ENCODE results near the gene IKBKE. TPM values are rescaled to one million over a fixed set of nuclear protein-coding genes. Genes with fewer than 3 reads are reported as not detected.

The IKBKE gene
- total RNA-seq, 1 donor from 2014 or later: 7.5 TPM

- no peak for DNase-seq (ENCODE audit: extremely low spot score, unreplicated experiment)
- peaks cover 9% of the 10 kb centered on the region for H3K4me1 Mint-ChIP-seq (ENCODE audit: unreplicated experiment)
Measured at GRCh38 chr1:206447792-206448191, 22.5 kb upstream of the IKBKE start.

GRCh38 chr1:206448471-206448870 lies 21.8 kb upstream of the IKBKE start:
- no peak for TF ChIP-seq CTCF (IDR thresholded peaks at IDR 0.05)
- no peak overlapping the region for H3K4me3 Mint-ChIP-seq (ENCODE audit: unreplicated experiment)
- H3K4me1 Mint-ChIP-seq (ENCODE audit: unreplicated experiment): peaks cover 9% of the 10 kb centered on the region
- no peak for DNase-seq (ENCODE audit: extremely low spot score, unreplicated experiment)
- no peaks in the 10 kb centered on the region for H3K9me3 Mint-ChIP-seq (ENCODE audit: unreplicated experiment)
- no peak overlapping the region for H3K27ac Mint-ChIP-seq (ENCODE audit: unreplicated experiment)
- H3K27me3 Mint-ChIP-seq (ENCODE audit: unreplicated experiment): no peaks in the 10 kb centered on the region
- H3K36me3 Mint-ChIP-seq (ENCODE audit: unreplicated experiment): peaks cover 60% of the 10 kb centered on the region

More at GRCh38 chr1:206447792-206448191, 22.5 kb upstream of the IKBKE start:
- Mint-ChIP-seq H3K27me3 (ENCODE audit: unreplicated experiment) (no peaks in the 10 kb centered on the region), H3K9me3 (ENCODE audit: unreplicated experiment) (no peaks in the 10 kb centered on the region), H3K36me3 (ENCODE audit: unreplicated experiment) (peaks cover 60% of the 10 kb centered on the region), H3K27ac (ENCODE audit: unreplicated experiment) (no peak overlapping the region), H3K4me3 (ENCODE audit: unreplicated experiment) (no peak overlapping the region)
- no peak for TF ChIP-seq CTCF (IDR thresholded peaks at IDR 0.05)

- no peaks in the 10 kb centered on the region for H3K9me3 Mint-ChIP-seq (ENCODE audit: unreplicated experiment)
- no peak for TF ChIP-seq CTCF (IDR thresholded peaks at IDR 0.05)
- no peaks in the 10 kb centered on the region for H3K27me3 Mint-ChIP-seq (ENCODE audit: unreplicated experiment)
- peaks cover 9% of the 10 kb centered on the region for H3K4me1 Mint-ChIP-seq (ENCODE audit: unreplicated experiment)
- peak overlapping the region; percentile 0 for H3K27ac Mint-ChIP-seq (ENCODE audit: unreplicated experiment)
- DNase-seq (ENCODE audit: extremely low spot score, unreplicated experiment): no peak
- peaks cover 61% of the 10 kb centered on the region for H3K36me3 Mint-ChIP-seq (ENCODE audit: unreplicated experiment)
- no peak overlapping the region for H3K4me3 Mint-ChIP-seq (ENCODE audit: unreplicated experiment)
Measured at GRCh38 chr1:206449565-206449964, 20.7 kb upstream of the IKBKE start.

- no peak for TF ChIP-seq CTCF (IDR thresholded peaks at IDR 0.05)
- Mint-ChIP-seq H3K4me3 (ENCODE audit: unreplicated experiment) (no peak overlapping the region), H3K4me1 (ENCODE audit: unreplicated experiment) (peaks cover 11% of the 10 kb centered on the region), H3K27ac (ENCODE audit: unreplicated experiment) (no peak overlapping the region), H3K9me3 (ENCODE audit: unreplicated experiment) (no peaks in the 10 kb centered on the region), H3K36me3 (ENCODE audit: unreplicated experiment) (peaks cover 57% of the 10 kb centered on the region), H3K27me3 (ENCODE audit: unreplicated experiment) (no peaks in the 10 kb centered on the region)
- DNase-seq (ENCODE audit: extremely low spot score, unreplicated experiment): no peak
Measured at GRCh38 chr1:206450281-206450680, 20.0 kb upstream of the IKBKE start.

GRCh38 chr1:206451134-206451686 lies 19.1 kb upstream of the IKBKE start:
- no peak for DNase-seq (ENCODE audit: extremely low spot score, unreplicated experiment)
- Mint-ChIP-seq H3K36me3 (ENCODE audit: unreplicated experiment) (peaks cover 53% of the 10 kb centered on the region), H3K27me3 (ENCODE audit: unreplicated experiment) (no peaks in the 10 kb centered on the region), H3K9me3 (ENCODE audit: unreplicated experiment) (no peaks in the 10 kb centered on the region), H3K27ac (ENCODE audit: unreplicated experiment) (no peak overlapping the region), H3K4me1 (ENCODE audit: unreplicated experiment) (peaks cover 20% of the 10 kb centered on the region), H3K4me3 (ENCODE audit: unreplicated experiment) (no peak overlapping the region)
- no peak for TF ChIP-seq CTCF (IDR thresholded peaks at IDR 0.05)

Data from osteocyte (in vitro differentiated cells).